ENCODE measurements around the gene PDZD7.

- TF ChIP-seq CTCF (IDR thresholded peaks at IDR 0.05) (no peak), EZH2phosphoT487 (IDR thresholded peaks at IDR 0.05) (no peak), EZH2 (IDR thresholded peaks at IDR 0.05) (no peak)
These were observed 7.8 kb downstream of the PDZD7 start for GRCh38 chr10:101022967-101023705.
